K562 (cell line): ENCODE results near the gene DDAH1.

ENCODE experiments used
- ATF1 ChIP-seq, 2 experiments: fragments of 450-650 bp in 1 of 2; IDR thresholded peaks; 2 replicates each; pipeline ENCODE4 v1.6.1; 2016; ENCODE audit warnings: missing compliant biosample characterization in 1 of 2, missing genetic modification characterization in 1 of 2
- CTCF ChIP-seq, 3 experiments: IDR thresholded peaks in 2 of 3; conservative IDR thresholded peaks in 1 of 3; 2 replicates each; pipeline ENCODE4 v1.5.1; 2011 to 2012; ENCODE audit warnings: low read length in 3 of 3, mild to moderate bottlenecking in 3 of 3, control low read depth in 2 of 3, improper control_type of control experiment in 1 of 3, inconsistent platforms in 1 of 3, low read depth in 1 of 3, mixed read lengths in 1 of 3, moderate library complexity in 1 of 3; ENCODE audit not compliant: insufficient read depth in 2 of 3
- FUS ChIP-seq: fragments of 200-400 bp; formaldehyde crosslinking; optimal IDR thresholded peaks from 2 replicates; pipeline ENCODE3; 2017; ENCODE audit warnings: low read depth, low read length
- JUND ChIP-seq, 2 experiments: IDR thresholded peaks; 2 replicates in 1 of 2; 3 replicates in 1 of 2; pipeline ENCODE4 v1.6.1; 2011; ENCODE audit warnings: borderline replicate concordance in 2 of 2, low read depth in 2 of 2, low read length in 2 of 2, improper control_type of control experiment in 1 of 2, missing biosample characterization in 1 of 2, missing genetic modification characterization in 1 of 2, missing genetic modification reagents in 1 of 2
- UBTF ChIP-seq, 2 experiments: IDR thresholded peaks; 2 replicates each; pipeline ENCODE4 v1.6.1; 2012; ENCODE audit warnings: improper control_type of control experiment in 2 of 2, low read depth in 2 of 2, low read length in 2 of 2, borderline replicate concordance in 1 of 2

GRCh38 chr1:85297538-85297854 lies 167.5 kb downstream of the DDAH1 start:
- TF ChIP-seq FUS (no peak), CTCF (IDR thresholded peaks at IDR 0.05 in 2 of 3, conservative IDR thresholded peaks at IDR 0.05 in 1 of 3; ENCODE audit: insufficient read depth in 2 of 3, low read depth in 1 of 3, low read length in 3 of 3) (no peak), ATF1 (CRISPR knock-in tag; IDR thresholded peaks at IDR 0.05) (no peak), ATF1 (tag; IDR thresholded peaks at IDR 0.05) (no peak), JUND (IDR thresholded peaks at IDR 0.05; ENCODE audit: borderline replicate concordance, low read depth, low read length) (no peak), JUND (tag; IDR thresholded peaks at IDR 0.05; ENCODE audit: borderline replicate concordance, low read depth, low read length) (no peak), UBTF (IDR thresholded peaks at IDR 0.05; ENCODE audit: borderline replicate concordance in 1 of 2, low read depth in 2 of 2, low read length in 2 of 2) (no peak)
